ENCODE measurements around the gene ATP6V1E1. TPM values are rescaled to one million over a fixed set of nuclear protein-coding genes. Genes with fewer than 3 reads are reported as not detected.

Gene ATP6V1E1
- total RNA-seq, 1 donor from 2014 or later: 64.2 TPM

DNA sequence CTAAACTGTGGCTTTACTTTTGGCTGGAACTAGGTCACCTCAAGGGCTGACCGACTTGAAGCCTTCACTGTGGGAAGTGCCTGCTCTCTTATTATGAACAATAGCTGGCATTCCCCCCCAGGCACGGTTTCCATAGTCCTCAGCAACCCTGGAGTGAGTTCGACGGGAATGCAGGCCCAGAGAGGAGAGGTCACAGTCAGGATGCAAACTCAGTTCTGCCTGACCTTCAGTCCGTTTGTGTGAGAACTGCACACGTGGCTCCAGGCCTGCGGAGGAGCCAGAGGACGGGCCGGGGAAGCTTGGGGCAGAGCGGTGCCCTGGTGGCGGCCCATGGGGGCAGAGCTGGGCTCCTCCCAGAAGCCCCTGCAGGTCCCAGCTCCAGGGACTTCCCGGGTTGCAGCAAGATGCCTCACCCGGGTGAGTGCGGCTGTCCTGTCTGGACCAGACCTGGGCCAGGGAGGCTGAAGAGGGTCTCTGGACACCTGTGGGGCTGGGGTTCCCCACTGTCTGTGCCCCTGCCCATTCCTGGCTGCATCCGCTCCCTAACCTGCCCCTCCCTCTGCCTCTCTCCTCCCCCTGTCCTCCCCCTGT is 48.0 kb downstream of the ATP6V1E1 start:
- no peaks in the 10 kb centered on the region for H3K27me3 Mint-ChIP-seq
- no peaks in the 10 kb centered on the region for H3K36me3 Mint-ChIP-seq
- no peak overlapping the region for H3K27ac Mint-ChIP-seq
- TF ChIP-seq, protein P1, sequence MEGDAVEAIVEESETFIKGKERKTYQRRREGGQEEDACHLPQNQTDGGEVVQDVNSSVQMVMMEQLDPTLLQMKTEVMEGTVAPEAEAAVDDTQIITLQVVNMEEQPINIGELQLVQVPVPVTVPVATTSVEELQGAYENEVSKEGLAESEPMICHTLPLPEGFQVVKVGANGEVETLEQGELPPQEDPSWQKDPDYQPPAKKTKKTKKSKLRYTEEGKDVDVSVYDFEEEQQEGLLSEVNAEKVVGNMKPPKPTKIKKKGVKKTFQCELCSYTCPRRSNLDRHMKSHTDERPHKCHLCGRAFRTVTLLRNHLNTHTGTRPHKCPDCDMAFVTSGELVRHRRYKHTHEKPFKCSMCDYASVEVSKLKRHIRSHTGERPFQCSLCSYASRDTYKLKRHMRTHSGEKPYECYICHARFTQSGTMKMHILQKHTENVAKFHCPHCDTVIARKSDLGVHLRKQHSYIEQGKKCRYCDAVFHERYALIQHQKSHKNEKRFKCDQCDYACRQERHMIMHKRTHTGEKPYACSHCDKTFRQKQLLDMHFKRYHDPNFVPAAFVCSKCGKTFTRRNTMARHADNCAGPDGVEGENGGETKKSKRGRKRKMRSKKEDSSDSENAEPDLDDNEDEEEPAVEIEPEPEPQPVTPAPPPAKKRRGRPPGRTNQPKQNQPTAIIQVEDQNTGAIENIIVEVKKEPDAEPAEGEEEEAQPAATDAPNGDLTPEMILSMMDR (conservative IDR thresholded peaks at IDR 0.05): no peak
- no peak overlapping the region for H3K4me3 Mint-ChIP-seq
- DNase-seq (ENCODE audit: extremely low spot score, unreplicated experiment): no peak
- no peaks in the 10 kb centered on the region for H3K9me3 Mint-ChIP-seq
- peaks cover 14% of the 10 kb centered on the region for H3K4me1 Mint-ChIP-seq (ENCODE audit: unreplicated experiment)

DNA sequence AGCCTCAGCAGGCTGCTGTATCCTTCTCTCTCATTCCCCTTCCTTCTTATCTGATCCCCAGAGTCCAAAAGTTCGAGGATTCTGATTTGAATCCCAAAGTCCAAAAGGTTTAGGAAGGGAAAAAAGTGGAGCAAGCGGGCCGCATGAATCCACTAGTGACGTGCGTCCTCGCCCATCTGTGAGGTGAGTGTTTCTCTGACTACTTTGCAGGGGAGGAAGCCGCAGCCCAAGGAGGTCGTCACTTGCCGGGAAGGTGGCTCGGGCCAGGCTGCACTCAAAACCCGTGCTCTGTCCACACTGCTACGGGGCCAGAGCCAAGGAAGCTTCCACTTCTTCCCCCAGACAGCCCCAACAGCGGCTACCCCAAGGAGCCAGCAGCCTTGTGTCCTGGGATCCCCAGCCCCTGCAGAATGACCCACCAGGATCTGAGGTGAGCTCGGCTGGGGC is 49.0 kb downstream of the ATP6V1E1 start:
- TF ChIP-seq, protein P1 (conservative IDR thresholded peaks at IDR 0.05): no peak
- Mint-ChIP-seq H3K27ac (no peak overlapping the region), H3K4me1 (ENCODE audit: unreplicated experiment) (peaks cover 15% of the 10 kb centered on the region), H3K27me3 (no peaks in the 10 kb centered on the region), H3K9me3 (no peaks in the 10 kb centered on the region), H3K4me3 (no peak overlapping the region), H3K36me3 (no peaks in the 10 kb centered on the region)
- DNase-seq (ENCODE audit: extremely low spot score, unreplicated experiment): no peak

DNA sequence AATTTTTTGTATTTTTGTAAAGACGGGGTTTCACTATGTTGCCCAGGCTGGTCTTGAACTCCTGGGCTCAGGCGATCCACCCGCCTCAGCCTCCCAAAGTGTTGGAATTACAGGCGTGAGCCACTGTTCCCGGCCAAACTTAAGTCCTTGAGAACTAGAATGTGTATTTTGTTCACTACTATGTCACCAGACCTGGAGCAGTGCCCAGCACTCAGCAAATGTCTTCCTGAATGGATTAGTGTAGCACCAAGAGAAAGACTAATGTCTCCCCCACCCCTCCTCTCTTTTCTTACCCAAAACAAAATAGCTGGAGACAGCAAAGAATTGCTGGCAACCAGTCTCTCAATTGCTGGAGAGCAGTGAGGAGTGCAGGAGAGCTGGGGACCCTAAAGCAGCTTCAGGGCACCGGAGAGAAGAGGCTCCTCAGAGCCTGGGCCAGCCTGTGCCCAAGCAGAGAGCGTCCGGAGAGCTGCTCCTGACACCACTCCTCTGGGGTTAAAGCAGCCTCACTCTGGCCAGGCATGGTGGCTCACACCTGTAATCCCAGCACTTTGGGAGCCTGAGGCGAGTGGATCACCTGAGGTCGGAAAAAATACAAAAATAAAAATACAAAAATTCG is 50.3 kb downstream of the ATP6V1E1 start:
- Mint-ChIP-seq H3K27me3 (no peaks in the 10 kb centered on the region), H3K4me1 (ENCODE audit: unreplicated experiment) (peaks cover 15% of the 10 kb centered on the region), H3K36me3 (no peaks in the 10 kb centered on the region), H3K9me3 (no peaks in the 10 kb centered on the region), H3K4me3 (no peak overlapping the region), H3K27ac (no peak overlapping the region)
- no peak for DNase-seq (ENCODE audit: extremely low spot score, unreplicated experiment)
- TF ChIP-seq, protein P1 (conservative IDR thresholded peaks at IDR 0.05): no peak

DNA sequence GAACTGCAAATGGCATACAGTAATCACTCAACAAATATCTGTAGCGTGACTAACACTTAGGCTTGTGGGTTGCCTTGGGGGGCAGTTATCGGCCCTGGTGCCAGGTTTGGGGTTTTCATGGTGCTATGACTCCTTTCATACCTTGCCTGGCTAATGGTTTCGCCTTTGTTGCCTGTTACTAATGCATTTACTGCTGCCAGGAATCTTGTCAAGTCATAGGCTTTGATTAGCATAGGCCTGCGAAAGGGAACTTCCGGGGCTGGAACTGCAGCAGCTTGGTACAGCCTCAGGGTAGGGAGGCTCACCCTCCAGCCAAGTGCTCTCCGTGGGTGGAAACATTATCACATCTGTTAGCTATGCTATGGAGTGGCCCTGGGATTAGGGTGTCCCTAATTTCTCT is 52.1 kb downstream of the ATP6V1E1 start:
- no peak overlapping the region for H3K4me3 Mint-ChIP-seq
- H3K27me3 Mint-ChIP-seq: no peaks in the 10 kb centered on the region
- peaks cover 15% of the 10 kb centered on the region for H3K4me1 Mint-ChIP-seq (ENCODE audit: unreplicated experiment)
- TF ChIP-seq, protein P1 (conservative IDR thresholded peaks at IDR 0.05): no peak
- no peaks in the 10 kb centered on the region for H3K9me3 Mint-ChIP-seq
- H3K36me3 Mint-ChIP-seq: no peaks in the 10 kb centered on the region
- H3K27ac Mint-ChIP-seq: no peak overlapping the region
- no peak for DNase-seq (ENCODE audit: extremely low spot score, unreplicated experiment)

DNA sequence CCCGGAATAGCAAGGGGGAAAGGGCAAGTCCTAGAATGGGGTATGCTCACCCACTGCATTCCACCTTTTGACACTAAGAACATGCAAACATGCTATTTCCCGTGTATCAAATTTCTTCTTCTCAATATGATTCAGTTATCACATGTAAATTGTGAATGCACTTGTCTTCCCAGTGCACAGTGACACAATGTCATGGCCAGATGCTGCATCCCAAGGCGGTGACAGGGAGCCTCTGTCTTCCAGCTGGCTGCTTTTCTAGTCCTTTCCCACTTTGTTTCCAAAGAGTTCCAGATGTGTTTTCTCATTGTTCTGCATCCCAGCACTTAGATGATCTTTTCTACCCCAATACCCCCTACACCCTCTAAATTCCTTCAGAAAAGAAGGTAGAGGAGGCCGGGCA is 52.9 kb downstream of the ATP6V1E1 start:
- Mint-ChIP-seq H3K27ac (no peak overlapping the region), H3K9me3 (no peaks in the 10 kb centered on the region)

More for the DNA sequence above, 52.9 kb downstream of the ATP6V1E1 start:
- Mint-ChIP-seq H3K4me1 (ENCODE audit: unreplicated experiment) (peaks cover 23% of the 10 kb centered on the region), H3K4me3 (no peak overlapping the region), H3K36me3 (no peaks in the 10 kb centered on the region), H3K27me3 (no peaks in the 10 kb centered on the region)
- no peak for DNase-seq (ENCODE audit: extremely low spot score, unreplicated experiment)
- TF ChIP-seq, protein P1 (conservative IDR thresholded peaks at IDR 0.05): no peak

Data from type B pancreatic cell (in vitro differentiated cells).